GM21381 (cell line): ENCODE results near the gene MLN.

Source experiments
- ATAC-seq: cut with Tn5 transposase; IDR thresholded peaks from one replicate; pipeline ENCODE4 v1.9.1; 2021; ENCODE audit warnings: mild to moderate bottlenecking, moderate library complexity; ENCODE audit not compliant: unreplicated experiment

Gene MLN

DNA sequence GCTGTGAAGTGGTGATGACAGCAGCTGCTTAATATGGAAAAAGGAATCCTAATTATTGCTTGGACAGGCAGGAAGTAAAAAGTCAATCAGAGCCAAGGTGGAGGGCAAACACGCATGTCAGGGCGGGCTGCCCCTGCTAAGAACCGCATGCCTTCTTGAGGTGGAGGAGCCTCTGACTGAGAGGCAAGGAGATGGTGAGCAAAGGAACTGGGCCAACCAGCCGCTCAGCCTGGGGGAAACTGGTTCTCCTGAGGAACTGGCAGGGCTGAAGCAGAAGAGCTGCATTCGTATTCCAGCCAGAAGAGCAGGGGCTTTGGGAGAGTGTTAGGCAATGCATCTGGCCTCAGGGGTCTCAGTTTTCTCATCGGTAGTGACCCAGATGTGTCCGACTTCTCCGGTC, 13.1 kb upstream of the MLN start:
- no peak for ATAC-seq

DNA sequence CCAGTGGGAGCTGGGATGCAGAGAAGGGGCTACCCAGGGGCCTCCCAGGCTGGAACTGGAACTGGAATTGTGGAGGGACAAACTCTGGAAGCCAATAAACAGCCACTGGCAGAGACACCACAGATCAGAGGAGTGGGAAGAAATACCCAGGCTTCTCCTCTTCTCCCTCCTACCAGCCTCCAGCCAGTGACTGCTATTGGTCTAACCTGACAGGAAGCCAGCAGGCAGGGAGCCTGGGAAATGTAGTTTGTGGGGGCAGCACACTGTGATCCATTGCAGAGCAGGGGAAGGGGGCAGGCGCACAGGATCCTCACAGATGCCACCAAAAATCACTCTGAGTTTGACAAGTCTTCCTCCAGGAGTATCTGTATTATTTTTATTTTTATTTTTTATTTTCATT, 12.1 kb upstream of the MLN start:
- ATAC-seq, result no peak

- no peak for ATAC-seq
Measured at GRCh38 chr6:33813990-33814985, 10.5 kb upstream of the MLN start.

- ATAC-seq, result no peak
Measured at GRCh38 chr6:33813246-33813904, 9.6 kb upstream of the MLN start.

DNA sequence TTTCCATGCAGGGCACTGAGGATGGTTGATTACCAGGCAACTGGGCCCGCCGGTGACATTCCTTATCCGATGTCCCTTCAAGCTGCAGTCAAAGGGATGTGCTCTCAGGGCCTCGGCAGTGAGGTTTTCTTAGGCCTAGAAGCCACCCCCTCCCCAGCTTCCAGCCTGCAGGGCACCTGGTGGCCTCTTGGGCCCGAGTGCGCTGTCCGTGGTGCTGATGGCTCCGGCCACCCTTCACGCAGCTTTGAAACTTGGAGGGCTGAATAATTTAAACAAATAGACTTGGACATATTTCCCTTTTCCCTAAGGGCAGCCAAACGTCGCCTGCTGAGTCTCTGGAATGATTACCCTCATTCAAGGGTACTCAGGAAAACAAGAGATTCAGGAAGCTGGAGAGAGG, 8.9 kb upstream of the MLN start:
- no peak for ATAC-seq

GRCh38 chr6:33809594-33809993, 5.8 kb upstream of the MLN start:
- no peak for ATAC-seq

DNA sequence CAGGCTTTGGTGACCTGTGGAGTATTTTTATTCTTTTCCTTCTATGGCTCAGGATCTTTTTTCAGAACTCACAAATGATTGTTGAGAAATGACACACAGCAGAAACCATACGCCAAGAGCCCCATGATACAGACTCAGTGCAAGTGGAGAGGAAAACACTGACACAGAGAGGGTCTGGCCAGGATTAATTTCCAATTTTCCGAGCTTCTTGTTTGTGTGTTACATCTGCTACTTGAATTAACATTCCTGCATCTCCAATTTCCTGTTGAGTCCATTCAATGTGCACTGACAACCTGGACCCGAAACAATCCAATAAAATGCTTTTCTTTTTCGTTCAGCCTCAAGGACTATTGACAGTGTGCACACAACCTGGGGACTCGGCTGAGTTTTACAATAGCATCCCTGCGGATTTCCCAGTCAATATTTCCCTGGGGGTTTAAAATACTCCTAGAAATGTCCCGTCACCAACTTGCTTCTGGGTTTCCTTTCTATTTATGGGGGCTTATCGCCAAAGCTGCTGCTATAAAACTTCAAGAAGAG, 4.9 kb upstream of the MLN start:
- no peak for ATAC-seq

DNA sequence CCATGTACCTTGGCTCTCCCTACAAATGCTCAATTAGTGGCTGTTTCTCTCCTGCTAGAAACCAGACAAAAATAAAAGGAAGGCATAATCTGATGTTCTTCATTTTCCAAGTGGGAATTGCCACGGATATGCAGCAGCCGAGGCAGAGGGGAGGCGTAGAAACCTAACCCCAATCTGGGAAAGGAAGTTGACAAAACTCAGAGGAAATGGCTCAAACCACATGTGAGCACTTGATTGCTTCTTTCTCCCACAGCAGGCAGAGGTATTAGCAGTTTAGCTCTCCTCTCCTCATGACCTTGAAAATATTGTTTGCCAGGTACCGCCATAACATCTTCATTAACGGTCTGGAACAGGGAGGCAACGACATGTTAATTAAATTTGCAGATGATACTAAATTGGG, 3.8 kb upstream of the MLN start:
- no peak for ATAC-seq

GRCh38 chr6:33806841-33807240, 3.0 kb upstream of the MLN start:
- no peak for ATAC-seq

DNA sequence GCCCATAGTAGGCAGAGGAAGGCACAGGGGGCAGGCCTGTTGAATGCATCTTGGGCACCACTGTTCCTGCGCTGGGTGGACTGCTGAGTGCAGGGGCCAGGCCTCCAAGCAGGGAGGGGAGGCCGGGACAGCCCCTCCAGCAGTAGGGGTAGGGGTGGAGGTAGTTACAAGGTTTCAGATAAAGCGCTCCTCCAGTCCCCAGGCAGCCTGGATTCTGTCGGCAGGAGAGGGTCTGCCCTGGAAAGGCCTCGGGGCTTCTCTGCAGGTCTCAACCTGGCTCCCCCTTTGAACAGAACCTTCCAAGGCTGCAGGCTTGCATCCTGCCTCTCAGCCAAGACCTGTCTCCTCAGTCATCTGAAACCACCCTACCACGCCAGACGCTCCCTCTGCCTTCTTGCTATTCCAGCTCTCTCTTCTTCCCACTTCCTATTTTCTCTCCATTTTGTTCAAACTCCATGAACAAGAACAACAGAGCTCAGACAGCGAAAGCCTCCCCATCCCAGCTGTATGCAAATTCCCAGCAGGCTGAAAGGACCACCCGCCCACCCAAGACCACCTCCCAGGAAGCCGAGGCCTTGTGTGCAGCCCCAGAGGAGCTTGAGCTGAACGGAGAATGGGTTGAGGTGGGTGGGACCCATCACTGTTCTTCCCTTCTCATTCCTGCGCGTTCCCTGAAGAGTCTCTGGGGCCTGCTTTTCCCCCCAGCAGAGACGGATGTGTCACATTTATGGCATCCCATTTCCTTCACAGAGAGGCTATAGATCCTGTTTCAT, 1.4 kb downstream of the MLN start:
- no peak for ATAC-seq

DNA sequence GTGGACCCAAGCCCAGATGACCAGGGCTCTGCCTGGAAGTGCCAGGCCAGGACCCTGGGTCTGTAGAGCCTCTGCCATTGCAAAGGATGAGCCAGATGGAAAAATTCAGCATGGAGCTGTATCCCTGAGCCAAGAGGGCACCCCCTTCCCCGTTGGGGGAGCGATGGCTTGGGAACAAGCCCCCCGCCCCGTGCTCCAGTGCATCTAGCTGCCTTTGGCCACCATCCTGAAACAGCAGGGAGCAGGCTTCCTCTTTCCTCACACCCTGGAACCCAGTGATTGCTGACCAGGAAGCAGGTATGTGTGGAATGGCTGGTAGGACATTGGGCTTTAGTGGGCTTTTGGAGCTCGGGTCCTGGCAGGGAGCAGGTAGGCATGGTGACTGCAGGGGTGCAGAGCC, 2.2 kb downstream of the MLN start:
- ATAC-seq, result no peak

- no peak for ATAC-seq
Measured at GRCh38 chr6:33800248-33800969, 3.4 kb downstream of the MLN start.

- ATAC-seq, result no peak
Measured at GRCh38 chr6:33799454-33800113, 4.2 kb downstream of the MLN start.

DNA sequence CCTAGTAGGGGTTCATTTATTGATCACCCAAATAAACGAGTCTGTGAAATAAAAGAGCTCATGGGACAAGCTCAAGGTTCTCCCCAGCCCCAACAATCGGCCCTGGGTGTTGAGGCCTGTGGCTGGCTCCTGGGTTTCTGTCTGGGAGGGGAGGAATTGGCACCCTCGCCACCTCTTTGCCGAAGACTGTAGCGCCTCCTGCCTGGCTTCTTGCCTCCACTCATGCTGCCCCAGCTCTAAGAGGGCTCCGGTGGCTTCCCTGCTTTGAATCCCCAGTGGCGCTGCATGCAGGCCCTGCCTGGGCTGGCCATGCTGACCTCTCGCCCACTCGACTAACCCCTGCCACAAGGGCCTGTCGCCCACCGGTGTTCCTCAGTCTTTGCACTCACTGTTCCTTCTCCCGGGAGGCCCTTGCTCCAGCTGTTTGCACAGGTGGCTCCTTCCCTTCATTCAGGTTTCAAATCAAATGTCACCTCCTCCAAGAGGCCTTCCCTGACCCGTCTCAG, 5.4 kb downstream of the MLN start:
- ATAC-seq, result no peak

GRCh38 chr6:33797626-33798342, 6.0 kb downstream of the MLN start:
- ATAC-seq, result no peak

GRCh38 chr6:33794910-33795623, 8.7 kb downstream of the MLN start:
- no peak for ATAC-seq

DNA sequence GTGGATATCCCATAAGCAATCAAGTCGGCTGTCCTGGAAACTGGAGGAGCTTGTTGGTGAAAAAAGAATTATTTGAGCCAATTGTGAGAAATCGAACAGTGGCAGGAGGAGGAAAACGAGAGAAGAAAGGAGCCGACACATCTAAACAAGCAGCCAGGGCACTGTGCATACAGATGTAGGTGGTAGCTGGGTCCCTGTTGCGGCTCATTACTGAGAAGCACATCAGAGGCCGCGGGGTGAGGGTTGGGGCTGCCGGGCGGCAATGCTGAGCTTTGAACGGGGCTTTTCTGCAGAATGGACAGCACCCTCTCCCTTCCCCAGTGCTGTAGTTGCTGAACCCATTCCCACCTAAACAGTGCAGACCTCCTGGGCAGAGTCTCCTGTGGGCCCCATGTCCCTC, 10.8 kb downstream of the MLN start:
- ATAC-seq, result no peak

- ATAC-seq, result no peak
Measured at GRCh38 chr6:33791620-33792019, 12.2 kb downstream of the MLN start.

GRCh38 chr6:33790910-33791309, 12.9 kb downstream of the MLN start:
- ATAC-seq, result no peak
